Measurements from ENCODE around the gene SHROOM1. TPM values are rescaled to one million over a fixed set of nuclear protein-coding genes. Genes with fewer than 3 reads are reported as not detected.

The SHROOM1 gene
- total and polyA plus RNA-seq, 9 of the 15 experiments (the other 6 are each of a cell fraction or from before 2014, with no cell fraction given), result 0.44 to 26.5 (median 11.9) TPM

GRCh38 chr5:132848270-132848669 lies 17.8 kb upstream of the SHROOM1 start (continued):
- TF ChIP-seq ZNF395 (CRISPR knock-in tag; IDR thresholded peaks at IDR 0.05) (no peak), PHB2 (IDR thresholded peaks at IDR 0.05; ENCODE audit: low read depth) (no peak), ZNF740 (CRISPR knock-in tag; IDR thresholded peaks at IDR 0.05) (no peak), ZNF740 (tag; IDR thresholded peaks at IDR 0.05) (no peak), HOMEZ (CRISPR knock-in tag; IDR thresholded peaks at IDR 0.05) (no peak), ZNF696 (CRISPR knock-in tag; conservative IDR thresholded peaks at IDR 0.05) (no peak), ELF1 (tag; IDR thresholded peaks at IDR 0.05) (no peak)

GRCh38 chr5:132841305-132841704 lies 10.9 kb upstream of the SHROOM1 start:
- ChIA-PET POLR2A (interaction anchor here (1.5 kb wide), 1 partner anchor 13 kb away, joined by 4 read pairs; no protein-coding TSS in a partner anchor), CTCF (ENCODE audit: low intra/inter-chr PET ratio) (no interaction called here)
- no peak overlapping the region for H3K27ac ChIP-seq (ENCODE audit: extremely low read depth, low read depth, low read length)
- no peak overlapping the region for H3K4me2 ChIP-seq (ENCODE audit: insufficient read depth, low read length)
- H3K9ac ChIP-seq (ENCODE audit: insufficient read depth in 1 of 2, low read depth in 2 of 2, low read length in 2 of 2), result no peak overlapping the region
- FAIRE-seq, result no peak
- H4K20me1 ChIP-seq (replicated peaks; ENCODE audit: control insufficient read depth, insufficient read depth, low read length), result no peaks in the 10 kb centered on the region
- H2AFZ ChIP-seq (ENCODE audit: low read depth, low read length), result no peak overlapping the region
- H3K4me3 ChIP-seq, result no peak overlapping the region
- H3K27me3 ChIP-seq (ENCODE audit: control insufficient read depth in 2 of 2, insufficient read depth in 2 of 2, low read length in 2 of 2), result no peaks in the 10 kb centered on the region
- in situ Hi-C loops (cut with MboI) (no loop called here), intact Hi-C loops (cut with micrococcal nuclease) (no loop called here)
- H3K79me2 ChIP-seq (ENCODE audit: control insufficient read depth, insufficient read depth, low read length), result no peaks in the 10 kb centered on the region
- BruUV-seq (replicated peaks), result no TSS peak
- no peaks in the 10 kb centered on the region for H3K9me1 ChIP-seq (ENCODE audit: control insufficient read depth, insufficient read depth, low read length)
- H3K9me3 ChIP-seq (replicated peaks; ENCODE audit: control insufficient read depth, insufficient read depth, low read depth, low read length), result no peaks in the 10 kb centered on the region
- WGBS (ENCODE audit: insufficient coverage, low coverage, missing lambda C conversion rate), result 43% methylated on average over 4 of the region's 4 CpGs
- H3K4me1 ChIP-seq (replicated peaks in 1 of 2; ENCODE audit: control insufficient read depth in 2 of 2, insufficient read depth in 2 of 2, low read length in 2 of 2), result peaks cover 0 to 19% of the 10 kb centered on the region in 2 experiments; a peak in 3 of 5 replicates
- no peaks in the 10 kb centered on the region for H3K36me3 ChIP-seq (ENCODE audit: control insufficient read depth, insufficient read depth, low read length)
- TF ChIP-seq ATF6 (CRISPR knock-in tag; IDR thresholded peaks at IDR 0.05) (no peak), KDM1A (IDR thresholded peaks at IDR 0.05) (peak in 1 of 2 experiments; percentile 8; a peak in 1 of 4 replicates)
- no peak for ATAC-seq
- DNase-seq (ENCODE audit: extremely low read depth in 1 of 4, low spot score in 3 of 4), result no peak

Data from K562 (cell line).